SH-SY5Y (cell line): ENCODE results near the gene RTN4RL1.
A peak's percentile ranks its signal among the peaks of the same experiment; 100 is the strongest.

Source experiments
- GATA2 ChIP-seq: IDR thresholded peaks from 2 replicates; pipeline ENCODE4 v1.6.1; 2011; ENCODE audit warnings: mild to moderate bottlenecking, low read depth, low read length
- GATA3 ChIP-seq: IDR thresholded peaks from 2 replicates; pipeline ENCODE4 v1.6.1; 2011; ENCODE audit warnings: low read depth, mild to moderate bottlenecking, low read length, moderate library complexity

The RTN4RL1 gene

GRCh38 chr17:1904273-1905182 lies 120.6 kb downstream of the RTN4RL1 start:
- TF ChIP-seq GATA3 (no peak), GATA2 (no peak)

GRCh38 chr17:1899403-1900000 lies 125.6 kb downstream of the RTN4RL1 start:
- TF ChIP-seq GATA2 (no peak), GATA3 (no peak)

- TF ChIP-seq GATA2 (no peak), GATA3 (no peak)
Measured at GRCh38 chr17:1898872-1899271, 126.3 kb downstream of the RTN4RL1 start.

GRCh38 chr17:1898332-1898731 lies 126.8 kb downstream of the RTN4RL1 start:
- TF ChIP-seq GATA2 (peak; percentile 35; the same call in 1 of the 2 replicates), GATA3 (no peak)

GRCh38 chr17:1897105-1897656 lies 128.0 kb downstream of the RTN4RL1 start:
- TF ChIP-seq GATA3 = no peak
- TF ChIP-seq GATA2 = no peak

GRCh38 chr17:1896243-1897104 lies 128.7 kb downstream of the RTN4RL1 start:
- TF ChIP-seq GATA3 = no peak
- no peak for TF ChIP-seq GATA2

- TF ChIP-seq GATA3 (no peak), GATA2 (no peak)
Measured at GRCh38 chr17:1894753-1895339, 130.3 kb downstream of the RTN4RL1 start.

- no peak for TF ChIP-seq GATA2
- TF ChIP-seq GATA3 = no peak
Measured at GRCh38 chr17:1890758-1891450, 134.2 kb downstream of the RTN4RL1 start.

GRCh38 chr17:1888741-1889140 lies 136.4 kb downstream of the RTN4RL1 start:
- TF ChIP-seq GATA2 (no peak), GATA3 (no peak)
